HepG2 (cell line): Measurements from ENCODE around the gene C2orf49. TPM values are rescaled to one million over a fixed set of nuclear protein-coding genes. Genes with fewer than 3 reads are reported as not detected.

Experiments
- E2F5 ChIP-seq: sonication (generic); formaldehyde crosslinking; conservative IDR thresholded peaks from 2 replicates; pipeline ENCODE4 v1.4.0; 2020; ENCODE audit warnings: missing genetic modification reagents
- GFI1 ChIP-seq: sonication (generic); formaldehyde crosslinking; IDR thresholded peaks from 2 replicates; pipeline ENCODE4 v1.5.0; 2020; ENCODE audit warnings: missing genetic modification reagents, mild to moderate bottlenecking, borderline replicate concordance
- HNRNPH1 ChIP-seq: fragments of 200-400 bp; formaldehyde crosslinking; optimal IDR thresholded peaks from 2 replicates; pipeline ENCODE3; 2017; ENCODE audit warnings: mild to moderate bottlenecking, low read depth, low read length
- NFE2L1 ChIP-seq: sonication (generic); formaldehyde crosslinking; IDR thresholded peaks from 2 replicates; pipeline ENCODE4 v1.4.0; 2020; ENCODE audit warnings: missing genetic modification reagents, mild to moderate bottlenecking, borderline replicate concordance
- ZMAT3 ChIP-seq: sonication (generic); formaldehyde crosslinking; conservative IDR thresholded peaks from 2 replicates; pipeline ENCODE4 v1.7.0; 2021; ENCODE audit warnings: missing genetic modification reagents
- ZNF616 ChIP-seq: sonication (generic); formaldehyde crosslinking; IDR thresholded peaks from 2 replicates; pipeline ENCODE4 v1.5.0; 2020; ENCODE audit warnings: low read depth, mild to moderate bottlenecking, missing genetic modification reagents
- polyA plus RNA-seq, 8 experiments: library from polyadenylated mRNA; depleted of rRNA in 3 of 8; stranded (reverse) in 7 of 8; unstranded in 1 of 8; fragments of >200 nt; fragmentation: Illumina TruSeq in 4 of 8; extraction: Trizol in 4 of 8; gene quantifications; 2 replicates each; pipeline versions ENCODE4 v1.2.1 to v1.2.3, GENCODE V29; 2011 to 2016; ENCODE audit warnings: low read depth in 4 of 8, missing spikeins in 1 of 8, mixed read lengths in 1 of 8; ENCODE audit not compliant: insufficient read depth in 1 of 8
- total RNA-seq, 5 experiments: library from RNA; depleted of rRNA; stranded (reverse); fragments of >200 nt; fragmentation: Illumina TruSeq; extraction: Trizol; gene quantifications; 2 replicates each; pipeline ENCODE4 v1.2.3, GENCODE V29; 2016; ENCODE audit warnings: low read depth in 1 of 5
- TF ChIP-seq, protein P1 (sequence below): sonication (generic); formaldehyde crosslinking; IDR thresholded peaks from 2 replicates; pipeline ENCODE4 v1.4.0; 2020; ENCODE audit warnings: mild to moderate bottlenecking, missing genetic modification reagents
- TF ChIP-seq, protein P2 (sequence below): sonication (generic); formaldehyde crosslinking; conservative IDR thresholded peaks from 2 replicates; pipeline ENCODE4 v1.4.0; 2020; ENCODE audit warnings: mild to moderate bottlenecking, missing genetic modification reagents, moderate library complexity

C2orf49 gene
- total and polyA plus RNA-seq, 2 of the 13 experiments (the other 11 are each of a cell fraction or from before 2014, with no cell fraction given): 24.7 to 28.8 TPM

- TF ChIP-seq ZMAT3 (CRISPR knock-in tag): 0 out of 2 replicates have a peak, but pooled peaks have one; percentile 32
- TF ChIP-seq, protein P1, sequence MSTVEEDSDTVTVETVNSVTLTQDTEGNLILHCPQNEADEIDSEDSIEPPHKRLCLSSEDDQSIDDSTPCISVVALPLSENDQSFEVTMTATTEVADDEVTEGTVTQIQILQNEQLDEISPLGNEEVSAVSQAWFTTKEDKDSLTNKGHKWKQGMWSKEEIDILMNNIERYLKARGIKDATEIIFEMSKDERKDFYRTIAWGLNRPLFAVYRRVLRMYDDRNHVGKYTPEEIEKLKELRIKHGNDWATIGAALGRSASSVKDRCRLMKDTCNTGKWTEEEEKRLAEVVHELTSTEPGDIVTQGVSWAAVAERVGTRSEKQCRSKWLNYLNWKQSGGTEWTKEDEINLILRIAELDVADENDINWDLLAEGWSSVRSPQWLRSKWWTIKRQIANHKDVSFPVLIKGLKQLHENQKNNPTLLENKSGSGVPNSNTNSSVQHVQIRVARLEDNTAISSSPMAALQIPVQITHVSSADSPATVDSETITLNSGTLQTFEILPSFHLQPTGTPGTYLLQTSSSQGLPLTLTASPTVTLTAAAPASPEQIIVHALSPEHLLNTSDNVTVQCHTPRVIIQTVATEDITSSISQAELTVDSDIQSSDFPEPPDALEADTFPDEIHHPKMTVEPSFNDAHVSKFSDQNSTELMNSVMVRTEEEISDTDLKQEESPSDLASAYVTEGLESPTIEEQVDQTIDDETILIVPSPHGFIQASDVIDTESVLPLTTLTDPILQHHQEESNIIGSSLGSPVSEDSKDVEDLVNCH (CRISPR knock-in tag): no peak
- no peak; the same call in 1 of the 2 replicates for TF ChIP-seq E2F5 (CRISPR knock-in tag)
- 0 out of 2 replicates have a peak, but pooled peaks have one; percentile 31 for TF ChIP-seq NFE2L1
- no peak for TF ChIP-seq ZNF616
- no peak for TF ChIP-seq HNRNPH1
- TF ChIP-seq, protein P2, sequence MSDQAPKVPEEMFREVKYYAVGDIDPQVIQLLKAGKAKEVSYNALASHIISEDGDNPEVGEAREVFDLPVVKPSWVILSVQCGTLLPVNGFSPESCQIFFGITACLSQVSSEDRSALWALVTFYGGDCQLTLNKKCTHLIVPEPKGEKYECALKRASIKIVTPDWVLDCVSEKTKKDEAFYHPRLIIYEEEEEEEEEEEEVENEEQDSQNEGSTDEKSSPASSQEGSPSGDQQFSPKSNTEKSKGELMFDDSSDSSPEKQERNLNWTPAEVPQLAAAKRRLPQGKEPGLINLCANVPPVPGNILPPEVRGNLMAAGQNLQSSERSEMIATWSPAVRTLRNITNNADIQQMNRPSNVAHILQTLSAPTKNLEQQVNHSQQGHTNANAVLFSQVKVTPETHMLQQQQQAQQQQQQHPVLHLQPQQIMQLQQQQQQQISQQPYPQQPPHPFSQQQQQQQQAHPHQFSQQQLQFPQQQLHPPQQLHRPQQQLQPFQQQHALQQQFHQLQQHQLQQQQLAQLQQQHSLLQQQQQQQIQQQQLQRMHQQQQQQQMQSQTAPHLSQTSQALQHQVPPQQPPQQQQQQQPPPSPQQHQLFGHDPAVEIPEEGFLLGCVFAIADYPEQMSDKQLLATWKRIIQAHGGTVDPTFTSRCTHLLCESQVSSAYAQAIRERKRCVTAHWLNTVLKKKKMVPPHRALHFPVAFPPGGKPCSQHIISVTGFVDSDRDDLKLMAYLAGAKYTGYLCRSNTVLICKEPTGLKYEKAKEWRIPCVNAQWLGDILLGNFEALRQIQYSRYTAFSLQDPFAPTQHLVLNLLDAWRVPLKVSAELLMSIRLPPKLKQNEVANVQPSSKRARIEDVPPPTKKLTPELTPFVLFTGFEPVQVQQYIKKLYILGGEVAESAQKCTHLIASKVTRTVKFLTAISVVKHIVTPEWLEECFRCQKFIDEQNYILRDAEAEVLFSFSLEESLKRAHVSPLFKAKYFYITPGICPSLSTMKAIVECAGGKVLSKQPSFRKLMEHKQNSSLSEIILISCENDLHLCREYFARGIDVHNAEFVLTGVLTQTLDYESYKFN (CRISPR knock-in tag): peak; percentile 54
- TF ChIP-seq GFI1 (CRISPR knock-in tag): peak; percentile 15; the same call in 1 of the 2 replicates
Observed at GRCh38 chr2:105337122-105338019, at the start of gene C2orf49 (continued).
